DMS153 treated with DMSO at 0.1 percent for 48 hours (cell line): ENCODE data around the gene LRCOL1.

Experiments
- DNase-seq: peaks from one replicate; lab custom pipeline; 2025; ENCODE audit not compliant: unreplicated experiment; lab: John Stamatoyannopoulos, UW

The LRCOL1 gene

DNA sequence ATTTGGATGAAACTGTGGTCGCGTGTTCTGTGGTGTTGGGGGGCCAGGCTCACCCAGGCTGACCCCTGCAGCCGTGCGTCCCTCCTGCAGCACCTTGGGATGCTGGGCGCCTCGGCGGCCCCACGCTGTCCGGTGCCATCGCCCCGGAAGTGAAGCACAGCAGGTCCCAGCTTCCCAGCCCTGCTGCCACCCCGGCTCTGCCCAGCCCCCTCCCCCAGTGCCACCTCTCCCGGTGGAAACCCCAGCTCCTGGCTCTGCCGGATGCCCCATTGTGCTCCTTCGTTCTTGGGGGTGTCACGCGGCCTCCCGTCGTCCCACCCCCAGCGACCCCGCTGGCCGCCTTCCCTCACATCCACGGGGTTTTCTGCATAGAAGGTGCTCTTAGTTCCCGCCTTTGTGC is 25.2 kb downstream of the LRCOL1 start:
- no peak for DNase-seq

DNA sequence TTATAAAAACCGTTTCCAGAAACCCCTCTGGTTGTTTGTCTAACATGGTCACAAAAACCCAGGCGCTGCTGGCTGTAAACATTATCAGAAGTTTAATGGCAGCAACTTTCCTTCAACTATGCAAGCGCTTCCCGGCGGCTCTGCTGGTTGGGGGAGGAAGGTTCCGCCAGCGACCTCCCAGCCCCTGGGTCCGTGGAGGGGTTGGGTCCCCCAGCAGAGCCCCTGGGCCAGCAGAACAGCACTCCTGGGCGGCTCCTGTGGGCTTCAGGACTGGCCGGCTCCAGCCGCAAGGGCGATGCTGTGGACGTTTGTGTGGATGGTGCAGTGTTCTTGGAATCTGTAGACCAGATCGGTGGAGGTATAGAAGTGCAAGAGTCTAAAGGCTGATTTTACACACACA is 26.0 kb downstream of the LRCOL1 start:
- DNase-seq, result no peak

DNA sequence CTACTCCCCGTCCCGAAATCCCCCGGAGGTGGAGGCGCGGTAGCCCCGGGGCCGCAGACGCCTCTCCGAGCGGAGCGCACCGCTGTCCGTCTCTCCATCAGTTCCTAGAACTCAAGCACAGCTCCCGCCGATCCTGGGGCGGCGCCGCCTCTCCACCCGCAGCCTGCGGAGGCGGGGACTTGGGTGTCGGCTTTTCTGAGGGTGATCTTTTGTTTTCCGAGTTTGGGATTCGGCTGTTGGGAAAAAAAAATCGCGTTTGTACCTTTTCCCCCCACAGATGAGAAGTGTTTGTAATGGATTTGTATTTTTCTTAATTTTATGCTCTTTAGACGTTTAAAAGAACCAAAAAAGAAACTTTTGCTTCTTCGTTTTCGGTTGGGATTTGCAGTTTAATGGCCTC is 26.6 kb downstream of the LRCOL1 start:
- no peak for DNase-seq

DNA sequence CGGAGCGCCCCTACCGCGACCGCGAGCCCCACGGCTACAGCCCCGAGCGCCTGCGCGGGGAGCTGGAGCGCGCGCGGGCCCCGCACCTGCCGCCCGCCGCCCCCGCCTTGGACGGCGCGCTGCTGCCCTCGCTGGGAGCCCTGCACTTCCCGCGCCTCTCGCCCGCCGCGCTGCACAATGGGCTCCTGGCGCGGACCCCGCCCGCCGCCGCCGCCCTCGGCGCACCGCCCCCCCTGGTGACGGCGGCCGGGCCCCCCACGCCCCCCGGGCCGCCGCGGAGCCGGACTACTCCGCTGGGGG is 27.0 kb downstream of the LRCOL1 start:
- no peak for DNase-seq

DNA sequence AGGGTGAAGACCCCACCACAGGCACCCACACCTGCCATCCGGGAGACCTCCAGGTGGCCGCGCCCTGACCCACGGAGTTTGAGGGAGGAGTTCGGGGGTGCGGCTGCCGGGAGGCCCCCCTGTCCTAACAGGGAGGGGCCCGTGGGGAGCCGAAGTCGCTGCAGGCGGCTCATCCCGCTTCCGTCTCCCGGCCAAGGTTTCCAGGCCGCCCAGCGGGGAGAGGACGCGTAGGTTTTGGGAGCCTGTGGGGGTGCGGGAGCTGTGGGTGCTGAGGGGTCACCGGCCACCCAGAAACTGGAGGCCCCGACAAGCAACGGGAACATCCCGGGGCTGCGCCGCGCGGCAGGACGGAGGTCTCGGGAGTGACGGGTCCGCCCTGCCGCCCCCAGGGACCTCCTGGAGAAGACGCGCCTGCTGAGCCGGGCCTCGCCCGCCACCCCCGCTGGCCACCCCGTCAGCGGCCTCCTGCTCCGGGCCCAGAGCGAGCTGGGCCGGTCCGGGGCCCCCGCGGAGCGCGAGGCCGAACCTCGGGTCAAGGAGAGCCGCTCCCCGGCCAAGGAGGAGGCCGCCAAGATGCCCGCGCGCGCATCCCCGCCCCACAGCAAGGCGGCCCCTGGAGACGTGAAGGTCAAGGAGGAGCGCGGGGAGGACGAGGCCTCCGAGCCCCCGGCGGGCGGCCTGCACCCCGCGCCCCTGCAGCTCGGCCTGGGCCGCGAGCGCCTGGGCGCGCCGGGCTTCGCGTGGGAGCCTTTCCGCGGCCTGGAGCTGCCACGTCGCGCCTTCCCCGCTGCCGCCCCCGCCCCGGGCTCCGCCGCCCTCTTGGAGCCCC is 27.6 kb downstream of the LRCOL1 start:
- no peak for DNase-seq

DNA sequence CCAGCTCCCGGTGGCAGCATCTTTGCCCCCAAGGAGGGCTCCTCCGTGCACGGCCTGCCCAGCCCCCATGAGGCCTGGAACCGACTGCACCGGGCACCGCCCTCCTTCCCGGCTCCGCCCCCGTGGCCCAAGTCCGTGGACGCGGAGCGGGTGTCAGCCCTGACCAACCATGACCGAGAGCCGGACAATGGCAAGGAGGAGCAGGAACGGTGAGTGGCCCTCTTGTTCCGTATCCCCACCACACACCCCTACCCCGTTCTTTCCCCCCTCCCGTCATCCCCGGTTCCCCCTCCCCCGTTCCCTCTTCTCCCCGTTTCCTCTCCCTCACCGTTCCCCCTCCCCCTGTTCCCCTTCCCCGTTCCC is 28.3 kb downstream of the LRCOL1 start:
- no peak for DNase-seq

DNA sequence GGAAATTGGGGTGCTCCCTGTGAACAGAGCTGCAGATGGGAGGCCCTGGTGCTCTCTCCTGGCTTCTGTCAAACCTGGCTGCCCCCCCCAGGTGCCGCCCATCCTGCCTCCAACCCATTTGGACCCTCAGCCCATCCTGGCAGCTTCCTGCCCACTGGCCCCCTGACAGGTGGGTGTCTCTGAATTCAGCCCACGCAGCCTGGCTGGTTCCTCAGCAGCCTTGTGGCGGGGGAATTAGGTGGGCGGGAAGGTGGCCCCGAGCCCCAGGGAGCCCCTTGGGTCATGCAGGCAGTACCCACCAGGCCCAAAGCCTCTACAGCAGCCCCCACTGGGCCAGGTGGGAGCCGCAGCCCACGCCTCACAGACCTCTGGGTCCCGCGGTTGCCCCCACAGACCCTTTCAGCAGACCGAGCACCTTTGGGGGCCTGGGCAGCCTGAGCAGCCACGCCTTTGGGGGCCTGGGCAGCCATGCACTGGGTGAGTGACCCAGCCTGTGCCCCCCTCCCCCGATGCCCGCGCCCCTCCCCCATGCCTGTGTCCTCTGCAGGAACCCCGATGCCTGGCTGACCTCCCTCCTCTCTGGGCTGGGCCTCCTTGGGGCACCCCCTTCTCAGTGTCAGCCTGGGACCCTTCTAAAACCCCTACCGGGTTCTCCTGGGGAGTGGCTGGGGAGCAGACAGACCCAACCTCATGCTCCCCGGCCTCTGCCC is 28.9 kb downstream of the LRCOL1 start:
- no peak for DNase-seq

DNA sequence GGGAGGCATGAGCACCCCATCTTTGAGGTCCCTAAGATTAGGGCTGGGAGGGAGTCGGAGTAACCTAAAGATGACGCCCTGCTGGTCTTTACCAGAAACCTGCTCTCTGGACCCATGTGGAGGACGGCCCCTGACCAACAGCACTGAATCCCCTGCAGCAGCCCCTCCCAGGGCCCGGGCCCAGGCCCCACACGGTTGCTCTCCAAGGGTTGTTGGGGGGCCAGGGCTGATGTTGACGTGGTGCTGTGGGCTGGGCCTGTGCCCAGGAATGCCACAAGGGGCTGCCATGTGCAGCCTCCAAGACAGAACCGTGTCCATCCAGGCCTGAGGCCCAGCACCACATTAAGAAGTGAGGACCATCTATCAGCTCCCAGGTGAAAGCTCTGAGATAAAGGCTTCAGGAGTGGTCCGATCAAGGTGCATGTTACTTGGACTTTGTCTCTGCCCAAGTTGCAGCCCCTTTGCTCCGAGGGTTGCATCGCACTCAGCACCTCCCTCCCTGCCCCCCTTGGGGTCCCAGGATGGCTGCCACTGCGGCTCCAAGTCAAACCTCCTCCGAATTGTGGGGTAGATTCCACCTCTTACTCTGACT is 29.6 kb downstream of the LRCOL1 start:
- DNase-seq, result no peak

DNA sequence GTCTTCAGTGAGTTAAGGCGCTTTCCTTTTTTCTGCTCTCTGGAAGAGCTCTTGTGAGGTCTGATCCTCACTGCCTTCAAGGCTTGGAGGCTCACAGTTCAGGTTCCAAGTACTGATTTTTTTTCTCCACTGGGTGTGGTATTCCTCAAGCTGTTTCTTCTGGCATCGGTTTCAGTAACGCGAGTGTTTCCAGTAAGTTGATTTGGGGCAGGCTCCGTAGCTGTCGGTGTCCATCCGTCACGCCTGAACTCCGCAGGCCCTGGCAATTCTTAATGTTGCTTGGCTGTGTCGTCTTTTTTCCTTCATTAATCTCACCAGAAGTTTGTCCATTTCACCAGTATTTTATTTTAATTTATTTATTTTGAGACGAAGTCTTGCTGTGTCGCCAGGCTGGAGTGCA is 30.6 kb downstream of the LRCOL1 start:
- no peak for DNase-seq

DNA sequence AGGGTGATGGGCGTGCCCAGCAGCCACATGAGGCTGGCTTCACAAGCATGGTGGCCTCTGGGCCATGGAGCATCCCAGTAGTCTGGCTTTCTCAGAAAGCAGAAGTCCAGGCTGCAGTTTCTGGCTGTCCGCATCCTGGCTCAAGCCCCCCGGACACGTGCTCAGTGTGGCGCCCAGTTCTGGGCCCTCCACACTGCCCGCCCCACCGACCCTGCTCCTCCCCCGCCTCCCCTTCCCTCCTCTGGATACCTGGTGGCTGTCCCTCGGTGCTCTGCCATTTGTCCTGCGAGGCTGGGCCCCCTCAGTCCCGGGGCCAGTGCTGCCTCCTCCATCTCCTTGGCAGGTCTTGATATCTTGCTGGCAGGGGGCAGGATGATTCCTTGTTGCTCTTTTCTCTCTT is 31.6 kb downstream of the LRCOL1 start:
- DNase-seq, result no peak

DNA sequence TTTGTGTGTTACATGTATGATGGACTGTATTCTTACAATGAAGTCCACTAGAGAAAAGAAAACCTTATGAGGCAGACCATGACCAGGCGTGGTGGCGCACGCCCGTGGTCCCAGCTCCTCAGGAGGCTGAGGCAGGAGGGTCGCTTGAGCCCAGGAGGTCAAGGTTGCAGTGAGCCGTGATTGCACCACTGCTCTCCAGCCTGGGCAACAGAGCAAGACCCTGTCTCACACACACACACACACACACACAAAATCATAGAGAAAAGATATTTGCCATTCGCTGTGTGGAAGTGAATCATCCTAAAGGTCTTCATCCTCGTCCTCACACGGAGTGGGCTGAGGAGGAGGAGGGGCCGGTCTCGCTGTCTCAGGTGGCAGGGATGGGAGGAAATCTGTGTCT is 32.3 kb downstream of the LRCOL1 start:
- no peak for DNase-seq

DNA sequence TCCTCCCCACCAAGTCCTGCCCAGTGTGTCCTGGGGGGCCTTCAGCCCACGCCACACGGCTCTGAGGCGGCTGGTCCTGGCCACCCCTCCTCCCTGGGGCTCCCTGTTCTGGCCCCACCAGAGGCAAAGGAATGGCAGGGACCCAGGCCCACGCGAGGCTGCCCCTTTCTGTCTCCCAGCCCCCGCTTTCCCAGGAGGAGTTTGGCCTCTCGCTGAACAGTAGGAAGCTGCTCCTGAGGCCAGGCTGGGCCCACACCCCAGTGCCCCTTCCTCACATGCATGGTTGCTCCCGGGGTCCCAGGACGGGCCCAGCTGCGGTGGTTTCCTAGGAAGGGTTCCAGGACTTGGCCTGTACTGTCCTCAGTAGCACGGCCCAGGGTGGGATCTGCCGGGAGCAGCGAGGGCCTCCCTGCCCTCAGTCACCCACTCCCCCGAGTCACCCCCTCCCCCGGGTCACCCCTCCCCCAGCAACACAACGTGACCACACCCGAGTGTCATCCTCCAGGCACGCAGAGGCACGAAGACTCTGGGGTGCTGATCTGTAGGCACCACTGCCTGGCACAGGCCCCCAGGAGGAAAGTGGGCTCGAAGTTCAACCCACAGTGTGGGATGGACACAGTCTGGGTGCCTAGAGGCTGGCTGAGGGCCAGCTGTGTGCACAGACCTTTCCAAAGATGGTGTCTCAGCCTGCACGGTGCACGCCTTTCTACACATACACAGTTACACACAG is 33.0 kb downstream of the LRCOL1 start:
- DNase-seq, result no peak

DNA sequence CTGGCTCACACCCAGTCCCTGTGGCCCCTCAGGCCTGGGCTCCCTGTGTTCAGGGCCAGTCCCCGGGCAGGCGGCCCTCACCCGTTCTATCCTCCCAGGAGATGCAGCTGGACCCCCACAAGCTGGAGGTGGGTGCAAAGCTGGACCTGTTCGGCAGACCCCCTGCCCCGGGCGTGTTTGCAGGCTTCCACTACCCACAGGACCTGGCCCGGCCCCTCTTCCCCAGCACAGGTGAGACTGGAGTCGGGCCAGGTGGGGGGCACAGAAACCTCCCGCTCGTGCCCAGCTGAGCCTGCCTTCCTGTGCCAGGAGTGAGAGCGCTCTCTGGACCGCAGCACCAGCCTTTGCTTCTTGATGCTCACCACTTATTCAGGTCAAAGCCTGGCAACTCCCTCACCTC is 33.7 kb downstream of the LRCOL1 start:
- no peak for DNase-seq

DNA sequence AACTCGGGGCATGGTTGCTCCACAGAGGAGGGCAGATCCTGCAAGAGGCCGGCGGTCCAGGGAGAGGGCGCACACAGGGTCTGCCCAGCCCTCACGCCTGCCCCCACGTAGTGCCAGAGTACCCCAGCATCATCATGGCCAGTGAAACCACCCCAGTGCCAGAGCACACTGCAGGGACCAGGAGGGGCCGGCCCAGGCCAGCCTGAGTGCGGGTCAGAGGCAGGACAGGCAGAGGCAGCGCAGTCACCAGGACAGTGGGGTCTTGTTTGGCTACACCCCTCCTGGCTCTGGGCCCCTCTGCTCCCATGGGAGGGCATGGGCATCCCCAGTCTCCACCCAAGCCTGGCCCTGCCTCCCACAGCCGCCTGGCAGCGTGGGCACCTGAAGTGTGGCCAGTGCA is 34.7 kb downstream of the LRCOL1 start:
- no peak for DNase-seq

DNA sequence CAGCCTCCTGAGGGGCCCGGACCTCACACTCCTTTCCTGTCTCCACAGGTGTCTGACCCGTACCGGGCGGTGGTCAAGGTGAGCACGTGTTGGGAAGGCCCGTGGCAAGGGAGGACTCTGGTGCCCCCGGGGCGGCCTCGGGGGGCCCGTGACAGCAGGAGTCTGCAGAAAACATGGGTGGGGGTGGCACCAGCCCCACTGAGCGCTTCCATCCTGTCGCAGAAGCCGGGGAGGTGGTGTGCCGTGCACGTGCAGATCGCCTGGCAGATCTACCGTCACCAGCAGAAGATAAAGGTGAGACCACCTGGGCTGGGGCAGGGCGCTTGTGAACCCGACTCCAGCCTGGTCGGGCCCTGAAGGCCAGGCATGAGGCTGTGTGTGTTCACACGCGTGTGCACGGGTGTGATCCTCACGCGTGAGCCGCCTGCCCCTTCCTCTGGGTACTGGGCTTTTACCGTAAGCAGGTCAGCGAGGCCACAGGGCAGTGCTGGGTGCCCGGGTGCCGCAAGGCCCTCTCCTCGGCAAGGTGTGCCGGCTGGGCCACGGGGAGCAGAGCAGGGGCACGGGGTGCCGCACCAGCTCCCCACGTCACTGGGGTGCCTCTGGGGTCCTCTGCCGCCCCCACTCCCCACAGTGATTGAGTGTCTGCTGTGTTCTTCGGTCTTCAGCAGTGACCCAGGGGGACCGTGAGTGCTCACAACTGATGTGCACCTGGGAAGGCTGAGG is 35.9 kb downstream of the LRCOL1 start:
- DNase-seq, result no peak

DNA sequence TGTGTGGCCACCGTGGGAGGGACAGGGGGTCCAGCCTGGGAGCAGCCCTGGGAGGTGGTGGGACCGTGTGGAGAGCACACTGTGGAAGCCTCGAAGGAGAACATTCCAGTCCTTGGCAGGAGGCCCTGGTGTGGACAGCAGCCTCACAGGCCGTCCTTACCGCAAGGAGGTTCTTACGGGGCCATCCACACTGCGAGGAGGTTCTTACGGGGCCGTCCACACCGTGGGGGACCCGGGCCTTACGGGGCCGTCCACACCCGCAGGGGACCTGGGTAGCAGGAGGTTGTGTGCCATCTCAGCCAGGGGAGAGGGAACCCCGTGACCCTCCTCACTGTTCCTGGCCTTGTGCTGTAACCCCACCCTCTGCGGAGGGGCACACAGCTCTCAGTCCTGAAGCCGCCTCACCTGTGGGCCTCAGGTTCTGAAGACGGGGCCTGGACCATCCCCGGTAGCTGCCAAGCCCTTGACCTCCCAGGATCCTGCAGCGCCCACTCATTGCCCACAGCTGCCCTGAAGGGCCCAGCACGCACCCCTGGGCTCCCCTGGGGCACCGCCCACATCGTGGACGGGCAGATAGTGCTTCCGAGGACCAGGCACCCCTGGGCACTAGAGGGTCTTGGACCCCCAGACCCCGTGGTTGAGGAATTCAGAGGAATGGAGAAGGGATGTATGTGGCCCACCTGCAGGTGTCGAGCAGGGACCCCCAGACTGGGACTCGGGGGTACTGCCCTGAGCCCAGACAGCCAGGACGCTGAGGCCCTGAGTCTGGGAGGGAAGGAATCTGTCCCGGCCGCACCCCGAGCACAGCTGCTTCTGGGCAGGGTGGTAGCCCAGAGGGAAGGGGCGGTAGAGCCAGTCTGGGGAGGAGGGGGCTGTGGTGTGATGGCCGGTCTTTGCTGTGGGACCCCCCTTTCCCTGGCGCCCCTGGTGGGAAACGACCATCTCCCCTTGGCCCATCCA is 37.3 kb downstream of the LRCOL1 start:
- DNase-seq, result no peak

DNA sequence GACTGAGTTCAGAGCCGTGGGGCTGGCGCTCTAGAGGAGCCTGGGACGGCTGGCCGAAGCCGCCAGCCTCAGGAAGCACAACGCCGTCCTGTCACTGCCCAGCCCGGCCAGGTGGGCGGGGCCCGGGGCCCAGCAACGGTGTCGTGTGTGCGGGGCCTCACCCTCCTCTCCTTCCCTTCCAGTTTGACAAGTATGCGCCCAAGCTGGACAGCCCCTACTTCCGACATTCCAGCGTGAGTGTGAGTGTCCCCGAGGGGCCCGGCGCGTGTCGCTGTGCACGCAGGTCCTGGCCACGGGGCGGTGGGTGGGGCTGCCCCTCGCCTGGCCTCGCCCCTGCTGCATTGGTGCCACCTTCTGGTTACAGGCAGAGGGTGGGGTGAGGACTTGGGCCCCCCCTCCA is 38.3 kb downstream of the LRCOL1 start:
- no peak for DNase-seq

DNA sequence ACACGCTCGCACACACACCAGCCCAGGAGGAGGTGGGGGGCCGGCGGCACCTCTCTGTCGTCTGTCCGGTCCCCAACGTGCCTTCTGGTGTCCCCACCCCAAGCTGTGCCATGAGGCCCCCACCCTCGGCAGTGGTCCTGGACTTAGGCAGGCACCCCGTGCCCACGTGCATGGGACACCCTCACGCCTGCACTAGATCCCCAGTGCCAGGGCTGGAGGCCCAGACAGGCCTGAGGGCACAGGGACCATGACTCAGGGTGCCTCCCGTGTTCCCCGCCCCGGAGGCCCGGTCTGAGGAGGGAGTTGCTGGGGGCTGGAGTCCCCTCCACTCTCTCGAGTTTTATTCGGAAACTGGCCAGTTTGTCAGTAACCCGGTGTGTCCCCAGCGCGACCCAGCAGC is 38.8 kb downstream of the LRCOL1 start:
- no peak for DNase-seq

DNA sequence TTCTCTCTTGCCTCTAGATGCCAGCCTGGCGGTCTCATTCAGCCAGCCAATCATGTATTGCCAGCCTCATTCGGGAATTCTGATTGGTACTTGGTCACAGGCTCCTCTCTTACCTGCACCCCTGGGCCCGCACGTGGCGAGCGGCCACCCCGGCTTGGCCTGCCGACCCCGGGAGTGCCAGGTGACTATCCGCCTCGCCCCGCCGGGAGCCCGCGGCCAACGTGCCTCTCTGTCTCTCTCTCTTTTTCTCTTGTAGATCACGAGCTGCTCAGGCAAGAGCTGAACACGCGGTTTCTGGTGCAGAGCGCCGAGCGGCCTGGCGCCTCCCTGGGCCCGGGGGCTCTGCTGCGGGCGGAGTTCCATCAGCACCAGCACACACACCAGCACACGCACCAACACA is 39.3 kb downstream of the LRCOL1 start:
- DNase-seq, result no peak

DNA sequence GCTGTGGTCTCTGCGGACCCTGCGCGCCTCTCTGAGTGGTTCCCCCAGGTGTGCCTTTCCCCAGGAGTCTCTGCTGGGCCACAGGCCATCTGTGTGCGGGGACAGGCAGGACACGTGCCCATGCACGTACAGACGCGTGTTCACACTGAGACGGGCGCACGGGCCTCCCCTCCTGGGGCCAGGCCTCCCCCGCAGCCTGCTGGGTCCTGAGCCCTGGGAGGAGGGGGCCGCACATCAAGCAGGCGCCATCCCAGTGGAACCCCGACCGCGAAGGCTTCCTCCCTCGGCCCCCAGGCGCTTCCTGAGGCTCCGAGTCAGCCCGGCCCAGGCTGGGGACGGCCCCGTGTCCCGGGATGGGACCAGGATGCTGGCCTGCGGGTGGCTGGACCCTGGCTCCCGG is 39.7 kb downstream of the LRCOL1 start:
- no peak for DNase-seq
